Sigmoid colon (tissue), 7 donors: ENCODE measurements around the gene ECHS1. TPM values are rescaled to one million over a fixed set of nuclear protein-coding genes. Genes with fewer than 3 reads are reported as not detected.

Experiments
- DNase-seq: peaks from one replicate; pipeline ENCODE4 v3.0.0-alpha.2; 2019
- H3K27ac ChIP-seq, 4 donors: fragments of 200-600 bp; sonication (generic); one replicate each; pipeline ENCODE4 v1.5.1; 2016 to 2019; ENCODE audit warnings: mild to moderate bottlenecking in 1 of 4
- H3K27me3 ChIP-seq, 3 donors: fragments of 200-600 bp; sonication (generic); one replicate each; pipeline ENCODE4 v1.5.1; 2019; ENCODE audit warnings: mild to moderate bottlenecking in 1 of 3
- H3K36me3 ChIP-seq, 4 donors: fragments of 200-600 bp; sonication (generic); one replicate each; pipeline ENCODE4 v1.5.1; 2016 to 2019
- H3K4me1 ChIP-seq, 4 donors: fragments of 200-600 bp; sonication (generic); one replicate each; pipeline ENCODE4 v1.5.1; 2017 to 2019
- H3K4me3 ChIP-seq, 4 donors: fragments of 200-600 bp; sonication (generic); one replicate each; pipeline ENCODE4 v1.5.1; 2017 to 2019; ENCODE audit warnings: mild to moderate bottlenecking in 2 of 4, moderate library complexity in 1 of 4
- H3K9me3 ChIP-seq, 4 donors: fragments of 200-600 bp in 3 of 4; sonication (generic) in 3 of 4; one replicate each; pipeline versions ENCODE4 v1.5.1 to v1.6.1; 2013 to 2019
- EP300 ChIP-seq, 4 donors: sonication (generic); formaldehyde crosslinking; IDR thresholded peaks; one replicate each; pipeline ENCODE4 v1.6.1; 2017; ENCODE audit warnings: antibody characterized with exemption in 4 of 4
- POLR2A ChIP-seq, 2 donors: fragments of 450-650 bp; IDR thresholded peaks; one replicate each; pipeline ENCODE4 v1.6.1; 2016; ENCODE audit warnings: antibody characterized with exemption in 2 of 2, mild to moderate bottlenecking in 2 of 2, moderate library complexity in 2 of 2
- POLR2AphosphoS5 ChIP-seq, 4 donors: sonication (generic); formaldehyde crosslinking; IDR thresholded peaks; one replicate each; pipeline ENCODE4 v1.6.1; 2017; ENCODE audit warnings: antibody characterized with exemption in 4 of 4
- WGBS, 2 donors: extraction: QIAGEN DNeasy Blood & Tissue Kit; methylation state at CpG; one replicate each; pipeline ENCODE4 v1.1.7; 2013; 5-methylcytosine and 5-hydroxymethylcytosine counted together
- intact Hi-C: fragments of 100-400 bp; cut with DNase I; formaldehyde crosslinking; loops from one replicate; pipeline ENCODE4 v1.15.1; 2023
- polyA plus RNA-seq, 3 donors: library from polyadenylated mRNA; stranded (reverse); fragments of 200-250 nt; gene quantifications; one replicate each; pipeline ENCODE4 v1.2.3, GENCODE V29; 2013
- total RNA-seq, 4 donors: library from RNA; depleted of rRNA; stranded (reverse); fragments of >200 nt; gene quantifications; one replicate each; pipeline ENCODE4 v1.1.0, GENCODE V29; 2016
- TF ChIP-seq, protein P1 (sequence below), 4 experiments: fragments of 450-650 bp in 3 of 4; fragments of 200-600 bp in 1 of 4; IDR thresholded peaks; one replicate each; pipeline ENCODE4 v1.5.1; 2016 to 2019; ENCODE audit warnings: antibody characterized with exemption in 4 of 4, mild to moderate bottlenecking in 3 of 4, moderate library complexity in 2 of 4
- donor health status: healthy with polysubstance abuse.
- donor health status: Bipolar disorder and iron deficiency.
- donor health status: healthy.

Gene ECHS1
- total and polyA plus RNA-seq, 7 donors, result 58.6 to 360 (median 87.0) TPM

DNA sequence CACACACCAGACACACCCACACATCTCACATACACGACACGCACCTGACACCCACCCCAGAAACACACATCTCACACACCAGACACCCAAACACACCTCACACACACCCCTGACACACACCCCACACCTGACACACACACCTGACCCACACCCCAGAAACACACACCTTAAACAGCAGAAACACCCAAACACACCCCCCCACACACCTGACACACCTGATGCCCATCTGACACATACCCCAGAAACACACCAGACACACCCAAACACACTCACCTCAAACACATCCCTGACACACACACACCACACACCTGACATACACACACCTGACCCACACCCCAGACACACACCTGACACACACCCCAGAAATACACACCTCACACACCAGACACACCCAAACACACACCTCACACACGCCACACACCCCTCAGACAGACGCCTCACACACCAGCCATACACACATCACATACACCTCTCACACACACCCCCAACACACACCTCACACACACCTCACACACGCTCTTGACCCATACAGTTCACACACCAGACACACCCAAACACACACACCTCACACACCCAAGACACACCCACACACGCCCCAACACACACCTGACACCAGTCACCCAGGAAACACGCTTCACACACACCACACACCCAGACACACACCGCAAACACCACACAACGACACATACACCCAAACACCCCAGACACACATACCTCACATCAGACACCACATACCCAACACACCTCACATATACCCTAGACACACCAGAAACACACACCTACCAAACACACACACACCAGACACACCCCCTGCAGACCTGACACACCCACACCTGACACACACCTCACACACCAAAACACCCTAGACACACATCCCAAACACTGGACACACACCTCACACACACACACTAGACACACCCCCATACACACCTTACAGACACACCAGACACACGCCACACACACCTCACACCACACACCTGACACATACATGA is 34.8 kb downstream of the ECHS1 start:
- H3K27me3 ChIP-seq, result peaks cover 24 to 91% (median 48%) of the 10 kb centered on the region in 3 donors

GRCh38 chr10:133337370-133337725 is 35.8 kb downstream of the ECHS1 start:
- H3K4me1 ChIP-seq, result peaks cover 0 to 25% (median 23%) of the 10 kb centered on the region in 4 donors
- no peak for TF ChIP-seq POLR2AphosphoS5 (IDR thresholded peaks at IDR 0.05)
- no peak for TF ChIP-seq EP300 (IDR thresholded peaks at IDR 0.05)
- no peak for TF ChIP-seq POLR2A (IDR thresholded peaks at IDR 0.05)
- TF ChIP-seq, protein P1, sequence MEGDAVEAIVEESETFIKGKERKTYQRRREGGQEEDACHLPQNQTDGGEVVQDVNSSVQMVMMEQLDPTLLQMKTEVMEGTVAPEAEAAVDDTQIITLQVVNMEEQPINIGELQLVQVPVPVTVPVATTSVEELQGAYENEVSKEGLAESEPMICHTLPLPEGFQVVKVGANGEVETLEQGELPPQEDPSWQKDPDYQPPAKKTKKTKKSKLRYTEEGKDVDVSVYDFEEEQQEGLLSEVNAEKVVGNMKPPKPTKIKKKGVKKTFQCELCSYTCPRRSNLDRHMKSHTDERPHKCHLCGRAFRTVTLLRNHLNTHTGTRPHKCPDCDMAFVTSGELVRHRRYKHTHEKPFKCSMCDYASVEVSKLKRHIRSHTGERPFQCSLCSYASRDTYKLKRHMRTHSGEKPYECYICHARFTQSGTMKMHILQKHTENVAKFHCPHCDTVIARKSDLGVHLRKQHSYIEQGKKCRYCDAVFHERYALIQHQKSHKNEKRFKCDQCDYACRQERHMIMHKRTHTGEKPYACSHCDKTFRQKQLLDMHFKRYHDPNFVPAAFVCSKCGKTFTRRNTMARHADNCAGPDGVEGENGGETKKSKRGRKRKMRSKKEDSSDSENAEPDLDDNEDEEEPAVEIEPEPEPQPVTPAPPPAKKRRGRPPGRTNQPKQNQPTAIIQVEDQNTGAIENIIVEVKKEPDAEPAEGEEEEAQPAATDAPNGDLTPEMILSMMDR (IDR thresholded peaks at IDR 0.05), result no peak
- 22 to 76% methylated on average over 3 of the region's 3 CpGs for WGBS, 2 donors
- H3K27me3 ChIP-seq, result peaks cover 24 to 91% (median 56%) of the 10 kb centered on the region in 3 donors
- H3K4me3 ChIP-seq, result no peak overlapping the region
- no peaks in the 10 kb centered on the region for H3K9me3 ChIP-seq
- H3K27ac ChIP-seq, result no peak overlapping the region
- no peaks in the 10 kb centered on the region for H3K36me3 ChIP-seq
- intact Hi-C loops, result no loop called here
- DNase-seq, result no peak

More for the DNA sequence above, 34.8 kb downstream of the ECHS1 start:
- no peak for TF ChIP-seq POLR2AphosphoS5 (IDR thresholded peaks at IDR 0.05)
- no peak for TF ChIP-seq EP300 (IDR thresholded peaks at IDR 0.05)
- no peak for TF ChIP-seq POLR2A (IDR thresholded peaks at IDR 0.05)
- TF ChIP-seq, protein P1 (IDR thresholded peaks at IDR 0.05), result no peak
- peaks cover 0 to 25% (median 23%) of the 10 kb centered on the region in 4 donors for H3K4me1 ChIP-seq
- H3K4me3 ChIP-seq, result no peak overlapping the region
- no peaks in the 10 kb centered on the region for H3K9me3 ChIP-seq
- DNase-seq, result no peak
- 50 to 87% methylated on average over 10 of the region's 10 CpGs for WGBS, 2 donors
- no peak overlapping the region for H3K27ac ChIP-seq
- H3K36me3 ChIP-seq, result no peaks in the 10 kb centered on the region
- intact Hi-C loops, result no loop called here

- Histone ChIP-seq H3K4me3 (peak within 1 kb of the TSS; percentile 10 to 45 (median 35)), H3K9me3 (no peaks in the 10 kb centered on the region), H3K4me1 (peaks cover 0 to 25% (median 23%) of the 10 kb centered on the region in 4 donors), H3K27me3 (peaks cover 27 to 91% (median 61%) of the 10 kb centered on the region in 3 donors), H3K27ac (no peak within 1 kb of the TSS), H3K36me3 (no peaks in the 10 kb centered on the region)
- TF ChIP-seq POLR2AphosphoS5 (IDR thresholded peaks at IDR 0.05), result no peak
- TF ChIP-seq, protein P1 (IDR thresholded peaks at IDR 0.05), result no peak
- no peak for TF ChIP-seq EP300 (IDR thresholded peaks at IDR 0.05)
- no peak for TF ChIP-seq POLR2A (IDR thresholded peaks at IDR 0.05)
- no peak for DNase-seq
- 14% methylated on average over 63 of the region's 63 CpGs for WGBS, 2 donors
- intact Hi-C loops, result no loop called here
Observed at GRCh38 chr10:133336577-133337369, 36.4 kb downstream of the ECHS1 start, which contains the start of gene CALY. Gene CALY, minus strand, starts transcription at chr10:133336896. Its CDS starts 7,907 bp downstream, at chr10:133328989.

- intact Hi-C loops, result no loop called here
- H3K4me3 ChIP-seq, result peak overlapping the region; percentile 10 to 45 (median 35)
- TF ChIP-seq POLR2AphosphoS5 (IDR thresholded peaks at IDR 0.05), result no peak
- no peak for TF ChIP-seq EP300 (IDR thresholded peaks at IDR 0.05)
- no peak for TF ChIP-seq POLR2A (IDR thresholded peaks at IDR 0.05)
- TF ChIP-seq, protein P1 (IDR thresholded peaks at IDR 0.05), result no peak
- H3K9me3 ChIP-seq, result no peaks in the 10 kb centered on the region
- WGBS, 2 donors, result 4 to 5% methylated on average over 41 of the region's 41 CpGs
- H3K36me3 ChIP-seq, result no peaks in the 10 kb centered on the region
- DNase-seq, result no peak
- no peak overlapping the region for H3K27ac ChIP-seq
- peaks cover 27 to 91% (median 68%) of the 10 kb centered on the region in 3 donors for H3K27me3 ChIP-seq
- peaks cover 0 to 25% (median 23%) of the 10 kb centered on the region in 4 donors for H3K4me1 ChIP-seq
Observed at GRCh38 chr10:133336118-133336576, 37.0 kb downstream of the ECHS1 start.
